Natural killer cell (primary cell): ENCODE data around the gene SMCHD1. TPM values are rescaled to one million over a fixed set of nuclear protein-coding genes. Genes with fewer than 3 reads are reported as not detected.
A peak's percentile ranks its signal among the peaks of the same experiment; 100 is the strongest.

Experiments used
- ATAC-seq, 3 donors: fragments of 150-1000 bp in 2 of 3; fragments of 200-7000 bp in 1 of 3; cut with Tn5 transposase; 1 replicate in 1 of 3; 2 replicates in 2 of 3; pipeline ENCODE4 v1.10.0; 2021; ENCODE audit warnings: mild to moderate bottlenecking in 2 of 3, moderate library complexity in 2 of 3
- DNase-seq, 2 donors: peaks; one replicate each; pipeline versions ENCODE4 v3.0.0 to v3.0.0-alpha.2; 2013 to 2021; ENCODE audit warnings: mixed read lengths in 1 of 2
- H3K27ac ChIP-seq: one replicate; pipeline ENCODE4 v1.5.1; 2013; ENCODE audit warnings: mild to moderate bottlenecking, low read length
- H3K27me3 ChIP-seq: one replicate; pipeline ENCODE4 v1.6.1; 2013; ENCODE audit warnings: low read length; ENCODE audit not compliant: control insufficient read depth, insufficient read depth
- H3K36me3 ChIP-seq: one replicate; pipeline ENCODE4 v1.6.1; 2013; ENCODE audit warnings: low read length; ENCODE audit not compliant: control insufficient read depth, insufficient read depth
- H3K4me1 ChIP-seq: one replicate; pipeline ENCODE4 v1.6.1; 2013; ENCODE audit warnings: low read length; ENCODE audit not compliant: control insufficient read depth, insufficient read depth
- H3K4me3 ChIP-seq: one replicate; pipeline ENCODE4 v1.5.1; 2013; ENCODE audit warnings: low read length
- H3K9me3 ChIP-seq: one replicate; pipeline ENCODE4 v1.6.1; 2013; ENCODE audit warnings: low read length; ENCODE audit not compliant: control insufficient read depth, insufficient read depth
- H3K27ac Mint-ChIP-seq, 2 donors: one replicate each; pipeline ENCODE4 v1.8.0; 2022; ENCODE audit warnings: mild to moderate bottlenecking in 2 of 2, mixed read lengths in 2 of 2, moderate library complexity in 1 of 2
- H3K27me3 Mint-ChIP-seq, 2 donors: one replicate each; pipeline ENCODE4 v1.8.0; 2022; ENCODE audit warnings: low read depth in 2 of 2, mixed read lengths in 2 of 2
- H3K36me3 Mint-ChIP-seq: one replicate; pipeline ENCODE4 v1.8.0; 2022; ENCODE audit warnings: mixed read lengths
- H3K4me1 Mint-ChIP-seq, 2 donors: one replicate each; pipeline ENCODE4 v1.8.0; 2022; ENCODE audit warnings: mixed read lengths in 2 of 2
- H3K4me3 Mint-ChIP-seq: one replicate; pipeline ENCODE4 v1.8.0; 2022; ENCODE audit warnings: mild to moderate bottlenecking, moderate library complexity, mixed read lengths
- H3K9me3 Mint-ChIP-seq, 2 donors: one replicate each; pipeline ENCODE4 v1.8.0; 2022; ENCODE audit warnings: mixed read lengths in 2 of 2
- CTCF ChIP-seq: fragments of 200-600 bp; IDR thresholded peaks from one replicate; pipeline ENCODE4 v1.8.0; 2022; ENCODE audit warnings: antibody characterized with exemption
- WGBS: methylation state at CpG from one replicate; pipeline ENCODE4 v1.1.7; 2013; ENCODE audit warnings: missing lambda C conversion rate; ENCODE audit not compliant: insufficient coverage; 5-methylcytosine and 5-hydroxymethylcytosine counted together
- intact Hi-C: fragments of 100-400 bp; cut with micrococcal nuclease; formaldehyde crosslinking; loops from one replicate; pipeline ENCODE4 v1.14.2; 2022
- total RNA-seq, 4 donors: library from RNA; stranded (reverse); fragments of 120-200 nt in 1 of 4; gene quantifications; one replicate each; pipeline versions ENCODE4 v1.2.3 to v1.2.4, GENCODE V29; 2013 to 2022

SMCHD1 gene
- total RNA-seq, 3 donors from 2014 or later (not counting 1 experiment from before 2014, with no cell fraction given), result 200 to 240 (median 203) TPM

GRCh38 chr18:2644535-2644934 is 11.0 kb upstream of the SMCHD1 start:
- Mint-ChIP-seq H3K4me3 (no peak overlapping the region), H3K27me3 (no peaks in the 10 kb centered on the region), H3K36me3 (no peaks in the 10 kb centered on the region), H3K4me1 (peaks cover 18 to 21% of the 10 kb centered on the region in 2 donors), H3K9me3 (no peaks in the 10 kb centered on the region), H3K27ac (no peak overlapping the region)
- Histone ChIP-seq H3K36me3 (no peaks in the 10 kb centered on the region), H3K27me3 (no peaks in the 10 kb centered on the region), H3K4me1 (peaks cover 19% of the 10 kb centered on the region), H3K9me3 (no peaks in the 10 kb centered on the region), H3K27ac (no peak overlapping the region), H3K4me3 (no peak overlapping the region)
- intact Hi-C loops, result no loop called here
- WGBS, result 93% methylated on average over 1 of the region's 1 CpG
- ATAC-seq (no peak), DNase-seq (peak in 1 of 2 donors; percentile 35)
- TF ChIP-seq CTCF, result no peak

GRCh38 chr18:2651981-2652380 is 3.5 kb upstream of the SMCHD1 start:
- no peak overlapping the region for H3K27ac Mint-ChIP-seq
- H3K9me3 ChIP-seq, result no peaks in the 10 kb centered on the region
- WGBS, result no CpG with 5 or more reads among the region's 1 CpG

GRCh38 chr18:2653467-2653866 is 2.1 kb upstream of the SMCHD1 start:
- Mint-ChIP-seq H3K9me3 (no peaks in the 10 kb centered on the region), H3K27me3 (no peaks in the 10 kb centered on the region), H3K36me3 (no peaks in the 10 kb centered on the region), H3K4me3 (peak overlapping the region; percentile 9), H3K27ac (peak overlapping the region; percentile 96 to 97), H3K4me1 (peaks cover 27 to 29% of the 10 kb centered on the region in 2 donors)
- Histone ChIP-seq H3K36me3 (no peaks in the 10 kb centered on the region), H3K27ac (no peak overlapping the region), H3K9me3 (no peaks in the 10 kb centered on the region), H3K4me1 (peaks cover 9% of the 10 kb centered on the region), H3K4me3 (no peak overlapping the region), H3K27me3 (no peaks in the 10 kb centered on the region)
- intact Hi-C loops, result no loop called here
- 74% methylated on average over 3 of the region's 4 CpGs for WGBS
- no peak for TF ChIP-seq CTCF
- DNase-seq (no peak), ATAC-seq (no peak)

More at GRCh38 chr18:2651981-2652380, 3.5 kb upstream of the SMCHD1 start:
- H3K4me1 ChIP-seq, result peaks cover 3% of the 10 kb centered on the region
- H3K27me3 Mint-ChIP-seq, result no peaks in the 10 kb centered on the region
- intact Hi-C loops, result no loop called here
- H3K36me3 ChIP-seq, result no peaks in the 10 kb centered on the region
- no peak for ATAC-seq
- no peak overlapping the region for H3K27ac ChIP-seq
- H3K36me3 Mint-ChIP-seq, result no peaks in the 10 kb centered on the region
- peaks cover 14 to 17% of the 10 kb centered on the region in 2 donors for H3K4me1 Mint-ChIP-seq
- H3K9me3 Mint-ChIP-seq, result no peaks in the 10 kb centered on the region
- no peaks in the 10 kb centered on the region for H3K27me3 ChIP-seq
- DNase-seq, result no peak
- H3K4me3 Mint-ChIP-seq, result no peak overlapping the region
- H3K4me3 ChIP-seq, result no peak overlapping the region
- TF ChIP-seq CTCF, result no peak
